GM12878 (cell line): ENCODE measurements around the gene ZDHHC14. TPM values are rescaled to one million over a fixed set of nuclear protein-coding genes. Genes with fewer than 3 reads are reported as not detected.
"Not testable (repeated sequence)": the region's sequence is repeated elsewhere in the genome, so short reads cannot be mapped to it uniquely, and the experiment has no call there.

Experiments used
- ATAC-seq: fragments of 200-7000 bp; cut with Tn5 transposase; 3 replicates; pipeline ENCODE4 v1.9.1; 2020; ENCODE audit warnings: mild to moderate bottlenecking, moderate library complexity
- BruUV-seq: library from RNA; stranded (reverse); fragments of 400-500 nt; replicated peaks from 2 replicates; lab custom pipeline; 2021; lab: Mats Ljungman, UMichigan
- CTCF ChIA-PET: fragments of 300-600 bp; sonication (Branson Sonifier 250); formaldehyde crosslinking; extraction: SDS; loops from one replicate; lab custom pipeline; 2021; ENCODE audit warnings: inconsistent platforms; lab: Yijun Ruan, JAX
- POLR2A ChIA-PET: fragments of 350-600 bp; formaldehyde crosslinking; extraction: SDS; loops from one replicate; lab custom pipeline; 2021; ENCODE audit warnings: inconsistent platforms; lab: Charles Lee
- RAD21 ChIA-PET: fragments of 300-600 bp; sonication (Branson Sonifier 250); formaldehyde crosslinking; loops from one replicate; lab custom pipeline; 2023; ENCODE audit warnings: antibody characterized with exemption; ENCODE audit not compliant: unreplicated experiment; lab: Charles Lee
- SMC1A ChIA-PET: fragments of 300-600 bp; sonication (Branson Sonifier 250); formaldehyde crosslinking; loops from one replicate; lab custom pipeline; 2023; ENCODE audit not compliant: unreplicated experiment, uncharacterized antibody; lab: Charles Lee
- DNase-seq: peaks from one replicate; pipeline ENCODE4 v3.0.0-alpha.2; 2011; ENCODE audit warnings: low read depth, low spot score
- FAIRE-seq: peaks from 3 replicates; lab custom pipeline; 2011; peaks lifted over from hg19 to GRCh38; lab: Jason Lieb, UNC
- H2AFZ ChIP-seq: 2 replicates; pipeline ENCODE4 v1.6.0; 2011; ENCODE audit warnings: low read depth, low read length, control low read depth; ENCODE audit not compliant: control insufficient read depth
- H3K27ac ChIP-seq: 2 replicates; pipeline ENCODE4 v1.5.1; 2011; ENCODE audit warnings: control low read depth; ENCODE audit not compliant: control insufficient read depth, insufficient read depth
- H3K27me3 ChIP-seq, 2 experiments: replicated peaks in 1 of 2; 2 replicates each; pipeline versions ENCODE4 v1.6.0 to v1.6.1; 2011; ENCODE audit warnings: low read length in 1 of 2; ENCODE audit not compliant: control insufficient read depth in 2 of 2, insufficient read depth in 2 of 2
- H3K36me3 ChIP-seq, 2 experiments: 2 replicates each; pipeline ENCODE4 v1.5.1; 2011; ENCODE audit warnings: low read length in 1 of 2; ENCODE audit not compliant: control insufficient read depth in 2 of 2, insufficient read depth in 2 of 2
- H3K4me1 ChIP-seq: 2 replicates; pipeline ENCODE4 v1.6.1; 2011; ENCODE audit warnings: mild to moderate bottlenecking, low read length, moderate library complexity, mixed read lengths; ENCODE audit not compliant: control insufficient read depth, insufficient read depth
- H3K4me2 ChIP-seq: 2 replicates; pipeline ENCODE4 v1.6.0; 2011; ENCODE audit warnings: control low read depth; ENCODE audit not compliant: control insufficient read depth, insufficient read depth
- H3K4me3 ChIP-seq: fragments of 200-600 bp; sonication (generic); 2 replicates; pipeline ENCODE4 v1.5.1; 2016
- H3K79me2 ChIP-seq: 2 replicates; pipeline ENCODE4 v1.6.0; 2011; ENCODE audit warnings: low read length; ENCODE audit not compliant: control insufficient read depth, insufficient read depth
- H3K9ac ChIP-seq: 2 replicates; pipeline ENCODE4 v1.8.0; 2011; ENCODE audit warnings: low read length, control low read depth, mixed read lengths; ENCODE audit not compliant: control insufficient read depth, insufficient read depth
- H3K9me3 ChIP-seq: replicated peaks from 3 replicates; pipeline ENCODE4 v1.5.1; 2011; ENCODE audit warnings: mild to moderate bottlenecking, low read length; ENCODE audit not compliant: control insufficient read depth, insufficient read depth
- H4K20me1 ChIP-seq: 2 replicates; pipeline ENCODE4 v1.6.0; 2011; ENCODE audit not compliant: control insufficient read depth, insufficient read depth
- ATF7 ChIP-seq: fragments of 450-650 bp; IDR thresholded peaks from 2 replicates; pipeline ENCODE4 v1.6.1; 2016; ENCODE audit warnings: low read depth, mild to moderate bottlenecking
- BACH1 ChIP-seq: fragments of 450-650 bp; IDR thresholded peaks from 2 replicates; pipeline ENCODE4 v1.6.1; 2017; ENCODE audit warnings: mild to moderate bottlenecking, borderline replicate concordance
- BHLHE40 ChIP-seq, 2 experiments: fragments of 450-650 bp in 1 of 2; IDR thresholded peaks; 2 replicates each; pipeline ENCODE4 v1.6.1; 2011 to 2017; ENCODE audit warnings: low read depth in 2 of 2, borderline replicate concordance in 1 of 2, improper control_type of control experiment in 1 of 2, low read length in 1 of 2, mild to moderate bottlenecking in 1 of 2
- CEBPZ ChIP-seq: fragments of 150-350 bp; IDR thresholded peaks from 2 replicates; pipeline ENCODE4 v1.6.1; 2016; ENCODE audit warnings: low read depth, low read length
- KAT2A ChIP-seq: conservative IDR thresholded peaks from 2 replicates; pipeline ENCODE4 v1.6.1; 2011; ENCODE audit warnings: low read depth, low read length; ENCODE audit not compliant: control insufficient read depth
- MXI1 ChIP-seq: fragments of 150-350 bp; IDR thresholded peaks from 2 replicates; pipeline ENCODE4 v1.6.1; 2011; ENCODE audit warnings: low read depth, mild to moderate bottlenecking, inconsistent platforms, low read length, improper control_type of control experiment
- NR2F1 ChIP-seq: fragments of 450-650 bp; conservative IDR thresholded peaks from 2 replicates; pipeline ENCODE4 v1.6.1; 2017; ENCODE audit warnings: mild to moderate bottlenecking
- RAD51 ChIP-seq: fragments of 450-650 bp; IDR thresholded peaks from 2 replicates; pipeline ENCODE4 v1.6.1; 2016; ENCODE audit warnings: moderate library complexity, mild to moderate bottlenecking, inconsistent platforms
- SMC3 ChIP-seq: IDR thresholded peaks from 2 replicates; pipeline ENCODE4 v1.6.1; 2011; ENCODE audit warnings: low read length, improper control_type of control experiment, borderline replicate concordance
- WGBS: methylation state at CpG from one replicate; pipeline ENCODE4 v1.1.6; 2016; ENCODE audit warnings: low lambda C conversion rate; ENCODE audit not compliant: insufficient replicate concordance, insufficient coverage; ENCODE audit errors: missing lambda C conversion rate; 5-methylcytosine and 5-hydroxymethylcytosine counted together
- in situ Hi-C: fragments of 300-500 bp; cut with MboI; formaldehyde crosslinking; loops from 9 replicates; pipeline ENCODE4 v1.14.3; 2018; ENCODE audit warnings: mixed read lengths
- intact Hi-C: fragments of 100-400 bp; cut with micrococcal nuclease; formaldehyde crosslinking; loops from one replicate; pipeline ENCODE4 v1.14.2; 2022; ENCODE audit not compliant: unreplicated experiment
- polyA plus RNA-seq, 11 experiments: library from polyadenylated mRNA; depleted of rRNA in 4 of 11; unstranded in 6 of 11; stranded (reverse) in 5 of 11; fragments of >200 nt; fragmentation: Nextera tagmentation in 4 of 11; fragmentation: Illumina TruSeq in 1 of 11; extraction: Ambion mirVana in 4 of 11; extraction: Trizol in 1 of 11; gene quantifications; 1 replicate in 1 of 11; 2 replicates in 10 of 11; pipeline versions ENCODE4 v1.2.1 to v1.2.3, GENCODE V29; 2011 to 2016; ENCODE audit warnings: inconsistent platforms in 2 of 11, missing spikeins in 2 of 11, low read depth in 1 of 11
- total RNA-seq, 4 experiments: library from RNA; depleted of rRNA in 3 of 4; stranded (reverse); fragments of >200 nt in 3 of 4; fragmentation: Illumina TruSeq in 1 of 4; extraction: Trizol in 1 of 4; gene quantifications; 2 replicates each; pipeline versions ENCODE4 v1.2.1 to v1.2.3, GENCODE V29; 2013 to 2021
- TF ChIP-seq, protein P1 (sequence below): fragments of 450-650 bp; IDR thresholded peaks from 2 replicates; pipeline ENCODE4 v1.6.1; 2016; ENCODE audit warnings: mild to moderate bottlenecking

The ZDHHC14 gene
- total and polyA plus RNA-seq, 10 of the 15 experiments (the other 5 are each of a cell fraction or from before 2014, with no cell fraction given) = 0.15 to 16.0 (median 0.76) TPM; not detected in 1

GRCh38 chr6:157384962-157385361 is 4.0 kb downstream of the ZDHHC14 start:
- DNase-seq, FAIRE-seq, H3K36me3 ChIP-seq, H3K79me2 ChIP-seq, H3K9me3 ChIP-seq, H3K4me1 ChIP-seq, in situ Hi-C loops, H3K4me3 ChIP-seq, H3K27ac ChIP-seq, H3K27me3 ChIP-seq, BruUV-seq, ATAC-seq, H4K20me1 ChIP-seq, H2AFZ ChIP-seq, H3K9ac ChIP-seq, H3K4me2 ChIP-seq: not testable (repeated sequence)
- ChIA-PET RAD21 (interaction anchor here (0.6 to 7.0 kb wide), 18 partner anchors 16 to 281 kb away, joined by 3 to 100 read pairs (median 4); no protein-coding TSS in a partner anchor), POLR2A (interaction anchor here (0.6 to 4.6 kb wide), 8 partner anchors 14 to 186 kb away, joined by 3 to 58 read pairs (median 4); no protein-coding TSS in a partner anchor), CTCF (interaction anchor here (0.6 to 3.9 kb wide), 16 partner anchors 14 to 285 kb away, joined by 3 to 26 read pairs (median 6); partner anchors contain the start of gene TMEM242), SMC1A (interaction anchor here (0.8 to 5.5 kb wide), 29 partner anchors 8 to 277 kb away, joined by 3 to 81 read pairs (median 5); partner anchors contain the start of gene TMEM242)
- TF ChIP-seq BACH1 = 0 out of 2 replicates have a peak, but pooled peaks have one; percentile 10
- TF ChIP-seq, protein P1, sequence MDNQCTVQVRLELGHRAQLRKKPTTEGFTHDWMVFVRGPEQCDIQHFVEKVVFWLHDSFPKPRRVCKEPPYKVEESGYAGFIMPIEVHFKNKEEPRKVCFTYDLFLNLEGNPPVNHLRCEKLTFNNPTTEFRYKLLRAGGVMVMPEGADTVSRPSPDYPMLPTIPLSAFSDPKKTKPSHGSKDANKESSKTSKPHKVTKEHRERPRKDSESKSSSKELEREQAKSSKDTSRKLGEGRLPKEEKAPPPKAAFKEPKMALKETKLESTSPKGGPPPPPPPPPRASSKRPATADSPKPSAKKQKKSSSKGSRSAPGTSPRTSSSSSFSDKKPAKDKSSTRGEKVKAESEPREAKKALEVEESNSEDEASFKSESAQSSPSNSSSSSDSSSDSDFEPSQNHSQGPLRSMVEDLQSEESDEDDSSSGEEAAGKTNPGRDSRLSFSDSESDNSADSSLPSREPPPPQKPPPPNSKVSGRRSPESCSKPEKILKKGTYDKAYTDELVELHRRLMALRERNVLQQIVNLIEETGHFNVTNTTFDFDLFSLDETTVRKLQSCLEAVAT = peak; percentile 71; the same call in 1 of the 2 replicates
- intact Hi-C loops = loop anchor here (1.0 to 5.0 kb wide), 5 partner anchors 57 to 377 kb away; no protein-coding TSS in a partner anchor
- WGBS = 96% methylated on average over 4 of the region's 4 CpGs

- ChIA-PET CTCF (interaction anchor here (1.1 to 3.9 kb wide), 10 partner anchors 48 to 282 kb away, joined by 4 to 26 read pairs (median 12); partner anchors contain the start of gene TMEM242), RAD21 (interaction anchor here (0.8 to 7.0 kb wide), 13 partner anchors 56 to 281 kb away, joined by 3 to 100 read pairs (median 5); no protein-coding TSS in a partner anchor), SMC1A (interaction anchor here (0.8 to 5.5 kb wide), 22 partner anchors 14 to 276 kb away, joined by 3 to 81 read pairs (median 6); partner anchors contain the start of gene TMEM242), POLR2A (interaction anchor here (0.9 to 4.6 kb wide), 5 partner anchors 15 to 184 kb away, joined by 3 to 58 read pairs (median 4); no protein-coding TSS in a partner anchor)
- in situ Hi-C loops (no loop called here), intact Hi-C loops (loop anchor here (1.0 kb wide), 1 partner anchor 76 kb away; no protein-coding TSS in a partner anchor)
- H3K4me2 ChIP-seq = no peak overlapping the region
- no peaks in the 10 kb centered on the region; the same call in 1 of the 2 replicates for H3K79me2 ChIP-seq
- no peak overlapping the region for H3K27ac ChIP-seq
- no peaks in the 10 kb centered on the region for H3K36me3 ChIP-seq
- no peak overlapping the region for H2AFZ ChIP-seq
- 0% methylated on average over 2 of the region's 2 CpGs for WGBS
- no peaks in the 10 kb centered on the region for H3K4me1 ChIP-seq
- no peak overlapping the region for H3K9ac ChIP-seq
- ATAC-seq = peak; percentile 45
- peaks cover 0 to 4% of the 10 kb centered on the region in 2 experiments; a peak in 1 of 4 replicates for H3K27me3 ChIP-seq
- no peak overlapping the region for H3K4me3 ChIP-seq
- 0 out of 2 replicates have a peak, but pooled peaks cover 3% of the 10 kb centered on the region for H4K20me1 ChIP-seq
- DNase-seq = peak; percentile 44
- BruUV-seq = no TSS peak
- no peaks in the 10 kb centered on the region; the same call in 1 of the 3 replicates for H3K9me3 ChIP-seq
- no peak for FAIRE-seq
- TF ChIP-seq CEBPZ (no peak), SMC3 (0 out of 2 replicates have a peak, but pooled peaks have one; percentile 5), KAT2A (no peak), NR2F1 (peak; percentile 90), BHLHE40 (IDR thresholded peaks at IDR 0.05; ENCODE audit: borderline replicate concordance in 1 of 2, low read depth in 2 of 2, low read length in 1 of 2) (peak in 1 of 2 experiments; percentile 29; a peak in 1 of 4 replicates), ATF7 (peak; percentile 61; the same call in 1 of the 2 replicates), MXI1 (0 out of 2 replicates have a peak, but pooled peaks have one; percentile 25), RAD51 (no peak)
Observed at GRCh38 chr6:157385482-157385881, 4.5 kb downstream of the ZDHHC14 start.
